Brain pericyte (primary cell): ENCODE data around the gene CDH24.

Experiments
- DNase-seq: peaks from one replicate; pipeline ENCODE4 v3.0.0-alpha.2; 2012; ENCODE audit warnings: low read depth, low spot score

The CDH24 gene

GRCh38 chr14:23060536-23061260 lies 3.4 kb upstream of the CDH24 start:
- DNase-seq: no peak

GRCh38 chr14:23058654-23059504 lies 1.6 kb upstream of the CDH24 start:
- DNase-seq: no peak

- peak; percentile 63 for DNase-seq
These were observed 685 bp upstream of the CDH24 start for GRCh38 chr14:23057757-23058653.

GRCh38 chr14:23056145-23056955 lies 970 bp downstream of the CDH24 start:
- no peak for DNase-seq

GRCh38 chr14:23055621-23056144 lies 1.6 kb downstream of the CDH24 start:
- DNase-seq: no peak

- DNase-seq: no peak
These were observed 2.2 kb downstream of the CDH24 start for GRCh38 chr14:23055147-23055550.

GRCh38 chr14:23054000-23054811 lies 3.1 kb downstream of the CDH24 start:
- DNase-seq: no peak

- DNase-seq: no peak
These were observed 3.9 kb downstream of the CDH24 start for GRCh38 chr14:23053426-23053825.

- no peak for DNase-seq
These were observed 4.6 kb downstream of the CDH24 start for GRCh38 chr14:23052671-23053070.

- no peak for DNase-seq
These were observed 5.1 kb downstream of the CDH24 start for GRCh38 chr14:23052182-23052623.

- no peak for DNase-seq
These were observed 5.9 kb downstream of the CDH24 start for GRCh38 chr14:23051141-23052057.

- no peak for DNase-seq
These were observed 8.3 kb downstream of the CDH24 start for GRCh38 chr14:23049011-23049410.

- no peak for DNase-seq
These were observed 9.3 kb downstream of the CDH24 start for GRCh38 chr14:23047751-23048693.

GRCh38 chr14:23047034-23047634 lies 10.2 kb downstream of the CDH24 start:
- no peak for DNase-seq

GRCh38 chr14:23045419-23046357 lies 11.6 kb downstream of the CDH24 start:
- DNase-seq: no peak

- no peak for DNase-seq
These were observed 12.5 kb downstream of the CDH24 start for GRCh38 chr14:23044840-23045239.
